ENCODE results near the gene MCRS1.

The MCRS1 gene

DNA sequence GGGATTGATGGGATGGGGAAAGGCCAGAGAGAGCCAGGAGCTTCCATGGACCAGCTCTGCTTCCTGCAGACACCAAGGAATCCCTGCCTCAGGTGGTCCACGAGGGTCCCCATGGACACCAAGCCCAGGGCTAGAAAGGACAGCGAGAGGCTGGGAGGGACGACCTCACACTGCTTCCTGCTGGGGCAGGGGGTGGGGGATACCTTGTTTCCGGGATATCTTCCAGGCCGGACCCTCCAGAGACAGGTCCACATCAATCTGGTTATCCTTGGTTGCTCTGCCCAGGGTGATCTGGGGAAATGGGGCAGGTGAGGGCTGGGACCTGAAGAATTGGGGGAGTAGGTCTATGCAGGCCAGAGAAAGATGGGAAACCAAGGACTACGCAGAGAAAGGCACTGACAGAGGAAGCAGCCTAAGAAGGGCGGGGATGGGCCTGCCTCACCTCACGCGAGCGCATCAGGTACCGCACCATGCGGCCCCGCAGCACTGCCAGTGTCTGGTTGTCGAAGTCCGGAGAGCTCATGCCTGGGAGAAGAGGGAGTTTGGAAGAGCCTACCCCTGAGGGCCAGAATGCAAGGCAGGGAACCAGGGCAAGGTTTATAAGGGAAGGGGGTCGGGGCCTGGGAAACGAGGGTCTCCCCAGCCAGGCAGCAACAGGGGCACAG is 8.8 kb downstream of the MCRS1 start:
- no peak overlapping the region for H3K4me3 ChIP-seq (replicated peaks; ENCODE audit: low read depth, low read length)
- DNase-seq (ENCODE audit: low read depth) = no peak
- TF ChIP-seq, protein P1, sequence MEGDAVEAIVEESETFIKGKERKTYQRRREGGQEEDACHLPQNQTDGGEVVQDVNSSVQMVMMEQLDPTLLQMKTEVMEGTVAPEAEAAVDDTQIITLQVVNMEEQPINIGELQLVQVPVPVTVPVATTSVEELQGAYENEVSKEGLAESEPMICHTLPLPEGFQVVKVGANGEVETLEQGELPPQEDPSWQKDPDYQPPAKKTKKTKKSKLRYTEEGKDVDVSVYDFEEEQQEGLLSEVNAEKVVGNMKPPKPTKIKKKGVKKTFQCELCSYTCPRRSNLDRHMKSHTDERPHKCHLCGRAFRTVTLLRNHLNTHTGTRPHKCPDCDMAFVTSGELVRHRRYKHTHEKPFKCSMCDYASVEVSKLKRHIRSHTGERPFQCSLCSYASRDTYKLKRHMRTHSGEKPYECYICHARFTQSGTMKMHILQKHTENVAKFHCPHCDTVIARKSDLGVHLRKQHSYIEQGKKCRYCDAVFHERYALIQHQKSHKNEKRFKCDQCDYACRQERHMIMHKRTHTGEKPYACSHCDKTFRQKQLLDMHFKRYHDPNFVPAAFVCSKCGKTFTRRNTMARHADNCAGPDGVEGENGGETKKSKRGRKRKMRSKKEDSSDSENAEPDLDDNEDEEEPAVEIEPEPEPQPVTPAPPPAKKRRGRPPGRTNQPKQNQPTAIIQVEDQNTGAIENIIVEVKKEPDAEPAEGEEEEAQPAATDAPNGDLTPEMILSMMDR (IDR thresholded peaks at IDR 0.05; ENCODE audit: low read length, missing control alignments) = no peak

DNA sequence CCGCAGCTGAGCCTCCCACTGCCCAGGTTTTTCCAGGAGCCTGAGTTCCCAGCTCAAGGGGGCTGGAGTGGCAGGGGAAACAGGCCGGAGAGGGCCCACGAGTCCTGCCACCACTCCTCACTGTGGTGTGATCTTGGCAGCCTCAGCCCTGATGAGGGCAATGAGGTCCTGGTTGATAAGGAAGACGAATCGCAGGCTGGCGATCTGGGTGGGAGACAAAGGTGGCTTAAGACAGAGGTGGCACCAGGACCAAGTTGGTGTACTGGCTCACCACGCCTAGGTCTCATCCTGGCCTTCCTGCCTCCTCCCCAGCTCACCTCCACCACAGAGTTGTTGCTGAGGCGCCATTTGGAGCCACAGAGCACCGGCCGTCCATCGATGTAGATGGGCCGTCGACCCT is 9.4 kb downstream of the MCRS1 start:
- TF ChIP-seq, protein P1 (IDR thresholded peaks at IDR 0.05; ENCODE audit: low read length, missing control alignments) = no peak
- H3K4me3 ChIP-seq (replicated peaks; ENCODE audit: low read depth, low read length) = no peak overlapping the region
- DNase-seq (ENCODE audit: low read depth) = no peak

DNA sequence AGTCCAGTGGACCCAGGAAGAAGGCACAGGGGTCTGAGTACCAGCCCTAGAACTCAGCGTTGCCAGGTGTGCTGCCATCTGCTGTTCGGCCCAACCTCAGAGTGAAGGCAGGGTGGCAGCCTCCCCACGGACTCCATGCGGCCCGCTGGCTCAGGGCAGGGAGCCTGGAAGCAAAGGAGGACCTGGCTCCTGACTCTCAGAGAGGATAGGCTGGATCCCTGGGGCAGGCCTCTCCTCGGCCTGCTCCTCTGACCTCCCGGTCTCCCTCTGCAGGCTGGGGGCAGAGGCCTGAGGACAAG is 10.1 kb downstream of the MCRS1 start:
- no peak for DNase-seq (ENCODE audit: low read depth)
- TF ChIP-seq, protein P1 (IDR thresholded peaks at IDR 0.05; ENCODE audit: low read length, missing control alignments) = no peak
- no peak overlapping the region for H3K4me3 ChIP-seq (replicated peaks; ENCODE audit: low read depth, low read length)

DNA sequence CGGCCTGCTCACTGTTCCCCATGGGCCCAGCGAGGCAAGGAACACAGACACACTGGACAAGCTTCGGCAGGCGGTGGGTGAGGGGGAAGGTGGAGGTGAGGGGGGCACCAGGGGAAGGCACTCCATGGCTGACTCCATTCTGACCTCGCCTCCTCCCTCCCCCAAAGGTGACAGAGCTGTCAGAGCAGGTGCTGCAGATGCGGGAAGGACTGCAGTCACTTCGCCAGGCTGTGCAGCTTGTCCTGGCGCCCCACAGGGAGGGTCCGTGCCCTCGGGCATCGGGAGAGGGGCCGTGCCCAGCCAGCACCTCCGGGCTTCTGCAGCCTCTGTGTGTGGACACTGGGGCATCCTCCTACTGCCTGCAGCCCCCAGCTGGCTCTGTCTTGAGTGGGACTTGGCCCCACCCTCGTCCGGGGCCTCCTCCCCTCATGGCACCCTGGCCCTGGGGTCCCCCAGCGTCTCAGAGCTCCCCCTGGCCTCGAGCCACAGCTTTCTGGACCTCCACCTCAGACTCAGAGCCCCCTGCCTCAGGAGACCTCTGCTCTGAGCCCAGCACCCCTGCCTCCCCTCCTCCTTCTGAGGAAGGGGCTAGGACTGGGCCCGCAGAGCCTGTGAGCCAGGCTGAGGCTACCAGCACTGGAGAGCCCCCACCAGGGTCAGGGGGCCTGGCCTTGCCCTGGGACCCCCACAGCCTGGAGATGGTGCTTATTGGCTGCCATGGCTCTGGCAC is 10.6 kb downstream of the MCRS1 start:
- DNase-seq (ENCODE audit: low read depth) = no peak
- H3K4me3 ChIP-seq (replicated peaks; ENCODE audit: low read depth, low read length) = no peak overlapping the region
- TF ChIP-seq, protein P1 (IDR thresholded peaks at IDR 0.05; ENCODE audit: low read length, missing control alignments) = no peak

DNA sequence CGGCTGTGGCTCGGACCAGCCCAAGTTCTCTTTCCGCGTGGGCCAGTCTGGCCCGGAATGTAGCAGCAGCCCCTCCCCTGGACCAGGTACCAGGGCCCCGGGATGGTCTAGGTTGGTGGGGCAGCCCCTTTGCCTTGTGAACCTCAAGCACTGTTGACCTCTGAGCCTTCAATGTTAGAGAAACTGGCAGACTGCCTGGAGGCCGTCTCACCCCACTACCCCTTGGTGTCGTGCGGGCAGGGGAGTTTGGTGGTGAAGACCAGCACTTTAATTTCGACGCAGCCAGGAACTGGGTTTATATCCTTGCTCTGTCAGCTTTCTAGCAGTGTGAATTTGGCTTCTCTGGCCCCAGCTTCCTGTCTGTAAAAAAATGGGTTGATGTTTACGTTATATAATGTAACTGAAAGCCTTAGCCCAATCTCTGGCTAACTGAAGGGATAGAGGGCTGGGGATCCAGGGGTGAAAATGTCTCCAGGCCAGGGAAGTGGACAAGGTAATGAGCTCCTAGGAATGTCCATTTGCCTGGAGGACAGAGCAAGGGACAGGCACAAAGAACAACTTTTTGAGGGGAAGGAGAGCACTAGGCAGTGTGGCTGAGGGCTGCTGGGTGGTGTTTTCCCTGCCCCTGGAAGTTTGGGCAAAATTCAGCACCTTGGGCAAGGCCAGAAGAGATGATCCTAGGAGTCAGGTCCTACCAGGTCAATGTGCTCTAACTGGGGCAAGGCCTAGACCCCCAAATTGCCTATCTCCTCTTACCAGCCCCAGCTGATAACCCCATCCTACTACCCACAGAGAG is 11.4 kb downstream of the MCRS1 start:
- DNase-seq (ENCODE audit: low read depth) = no peak
- TF ChIP-seq, protein P1 (IDR thresholded peaks at IDR 0.05; ENCODE audit: low read length, missing control alignments) = no peak
- H3K4me3 ChIP-seq (replicated peaks; ENCODE audit: low read depth, low read length) = no peak overlapping the region

DNA sequence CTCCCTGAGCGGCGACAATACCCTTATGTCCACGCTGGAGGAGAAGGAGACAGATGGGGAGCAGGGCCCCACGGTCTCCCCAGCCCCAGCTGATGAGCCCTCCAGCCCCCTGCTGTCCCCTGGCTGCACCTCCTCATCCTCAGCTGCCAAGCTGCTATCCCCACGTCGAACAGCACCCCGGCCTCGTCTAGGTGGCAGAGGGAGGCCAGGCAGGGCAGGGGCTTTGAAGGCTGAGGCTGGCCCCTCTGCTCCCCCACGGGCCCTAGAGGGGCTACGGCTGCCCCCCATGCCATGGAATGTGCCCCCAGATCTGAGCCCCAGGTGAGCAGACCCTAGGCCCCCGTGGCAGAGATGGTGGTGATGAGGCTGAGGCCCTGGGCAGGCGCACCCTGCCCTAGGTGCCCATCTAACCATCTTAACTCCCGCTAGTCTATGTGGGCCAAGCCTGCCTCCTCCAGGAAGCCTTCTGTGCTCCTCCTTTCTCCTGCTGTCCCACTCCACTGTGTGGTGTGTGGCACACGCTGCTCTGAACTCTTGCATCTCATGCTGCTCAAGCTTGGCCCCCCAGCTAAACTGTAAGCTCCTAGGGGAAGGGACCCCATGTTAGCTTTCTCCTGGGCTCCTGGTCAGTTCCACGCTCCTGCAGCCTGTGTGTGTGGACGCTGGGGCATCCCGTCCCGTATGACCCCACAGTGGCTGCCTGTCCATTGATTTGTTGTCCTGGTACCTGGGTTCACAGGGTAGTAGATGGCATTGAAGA is 12.1 kb downstream of the MCRS1 start:
- H3K4me3 ChIP-seq (replicated peaks; ENCODE audit: low read depth, low read length) = no peak overlapping the region
- no peak for DNase-seq (ENCODE audit: low read depth)
- TF ChIP-seq, protein P1 (IDR thresholded peaks at IDR 0.05; ENCODE audit: low read length, missing control alignments) = no peak
